Ramos (cell line): ENCODE results near the gene PLEKHM3.
"Not testable (repeated sequence)": the region's sequence is repeated elsewhere in the genome, so short reads cannot be mapped to it uniquely, and the experiment has no call there.

ENCODE experiments used
- in situ Hi-C: fragments of 300-500 bp; cut with MboI; formaldehyde crosslinking; loops from one replicate; pipeline ENCODE4 v1.14.3; 2022; ENCODE audit warnings: low sequenced_read_pairs; ENCODE audit not compliant: unreplicated experiment

PLEKHM3 gene

GRCh38 chr2:207813221-207813916, 212.0 kb downstream of the PLEKHM3 start:
- in situ Hi-C loops = no loop called here

- in situ Hi-C loops = no loop called here
These were observed 212.6 kb downstream of the PLEKHM3 start for GRCh38 chr2:207812726-207813080.

GRCh38 chr2:207812058-207812725, 213.1 kb downstream of the PLEKHM3 start:
- in situ Hi-C loops = no loop called here

GRCh38 chr2:207811658-207812057, 213.7 kb downstream of the PLEKHM3 start:
- in situ Hi-C loops = not testable (repeated sequence)

GRCh38 chr2:207810200-207810788, 215.0 kb downstream of the PLEKHM3 start:
- in situ Hi-C loops = no loop called here

- in situ Hi-C loops = no loop called here
These were observed 217.2 kb downstream of the PLEKHM3 start for GRCh38 chr2:207808119-207808518.

- in situ Hi-C loops = no loop called here
These were observed 217.8 kb downstream of the PLEKHM3 start for GRCh38 chr2:207807516-207807915.

GRCh38 chr2:207805566-207806226, 219.6 kb downstream of the PLEKHM3 start:
- in situ Hi-C loops = no loop called here

- in situ Hi-C loops = no loop called here
These were observed 222.7 kb downstream of the PLEKHM3 start for GRCh38 chr2:207802650-207803049.

GRCh38 chr2:207801259-207801658, 224.1 kb downstream of the PLEKHM3 start:
- in situ Hi-C loops = no loop called here

- in situ Hi-C loops = no loop called here
These were observed 228.6 kb downstream of the PLEKHM3 start for GRCh38 chr2:207796585-207797350.

- in situ Hi-C loops = no loop called here
These were observed 233.0 kb downstream of the PLEKHM3 start for GRCh38 chr2:207792244-207792785.

GRCh38 chr2:207791579-207792243, 233.6 kb downstream of the PLEKHM3 start:
- in situ Hi-C loops = no loop called here

GRCh38 chr2:207790898-207791297, 234.4 kb downstream of the PLEKHM3 start:
- in situ Hi-C loops = no loop called here

GRCh38 chr2:207787800-207788199, 237.5 kb downstream of the PLEKHM3 start:
- in situ Hi-C loops = no loop called here

- in situ Hi-C loops = no loop called here
These were observed 238.3 kb downstream of the PLEKHM3 start for GRCh38 chr2:207787017-207787416.

- in situ Hi-C loops = no loop called here
These were observed 240.4 kb downstream of the PLEKHM3 start for GRCh38 chr2:207784898-207785297.

GRCh38 chr2:207783514-207783913, 241.8 kb downstream of the PLEKHM3 start:
- in situ Hi-C loops = no loop called here

GRCh38 chr2:207782238-207783030, 242.9 kb downstream of the PLEKHM3 start:
- in situ Hi-C loops = no loop called here
